A673 (cell line): Measurements from ENCODE around the gene CHMP2A.

Source experiments
- CTCF ChIP-seq: fragments of 300-800, 200-600 bp; sonication (generic); conservative IDR thresholded peaks from 2 replicates; pipeline ENCODE4 v1.5.1; 2017; ENCODE audit warnings: low read depth, mild to moderate bottlenecking, antibody characterized with exemption, low read length, moderate library complexity, mixed read lengths
- EZH2 ChIP-seq: fragments of 200-600 bp; sonication (generic); IDR thresholded peaks from 2 replicates; pipeline ENCODE4 v1.6.1; 2017; ENCODE audit warnings: borderline replicate concordance, low read depth, mild to moderate bottlenecking, mixed read lengths, antibody characterized with exemption, low read length; ENCODE audit not compliant: poor library complexity, severe bottlenecking

GRCh38 chr19:58578012-58578925 lies 23.4 kb upstream of the CHMP2A start:
- TF ChIP-seq CTCF (no peak), EZH2 (no peak)
